SHP77 (cell line): Measurements from ENCODE around the gene CDK11B.

Source experiments
- DNase-seq, 2 experiments: peaks; one replicate each; lab custom pipeline; 2025; lab: John Stamatoyannopoulos, UW

CDK11B gene

DNA sequence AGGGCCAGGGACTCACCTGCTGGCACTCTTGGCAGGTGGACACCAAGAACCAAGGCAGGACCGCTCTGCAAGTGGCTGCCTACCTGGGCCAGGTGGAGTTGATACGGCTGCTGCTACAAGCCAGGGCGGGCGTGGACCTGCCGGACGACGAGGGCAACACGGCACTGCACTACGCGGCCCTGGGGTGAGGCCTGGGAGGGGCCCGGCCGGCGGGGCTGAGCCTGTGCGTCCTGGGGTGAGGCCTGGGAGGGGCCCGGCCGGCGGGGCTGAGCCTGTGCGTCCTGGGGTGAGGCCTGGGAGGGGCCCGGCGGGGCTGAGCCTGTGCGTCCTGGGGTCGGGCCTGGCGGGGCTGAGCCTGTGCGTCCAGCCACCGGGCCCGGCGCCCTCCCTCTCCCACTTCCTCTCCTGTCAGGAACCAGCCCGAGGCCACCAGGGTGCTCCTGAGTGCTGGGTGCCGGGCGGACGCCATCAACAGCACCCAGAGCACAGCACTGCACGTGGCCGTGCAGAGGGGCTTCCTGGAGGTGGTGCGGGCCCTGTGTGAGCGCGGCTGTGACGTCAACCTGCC lies 31.5 kb downstream of the CDK11B start:
- DNase-seq: no peak

DNA sequence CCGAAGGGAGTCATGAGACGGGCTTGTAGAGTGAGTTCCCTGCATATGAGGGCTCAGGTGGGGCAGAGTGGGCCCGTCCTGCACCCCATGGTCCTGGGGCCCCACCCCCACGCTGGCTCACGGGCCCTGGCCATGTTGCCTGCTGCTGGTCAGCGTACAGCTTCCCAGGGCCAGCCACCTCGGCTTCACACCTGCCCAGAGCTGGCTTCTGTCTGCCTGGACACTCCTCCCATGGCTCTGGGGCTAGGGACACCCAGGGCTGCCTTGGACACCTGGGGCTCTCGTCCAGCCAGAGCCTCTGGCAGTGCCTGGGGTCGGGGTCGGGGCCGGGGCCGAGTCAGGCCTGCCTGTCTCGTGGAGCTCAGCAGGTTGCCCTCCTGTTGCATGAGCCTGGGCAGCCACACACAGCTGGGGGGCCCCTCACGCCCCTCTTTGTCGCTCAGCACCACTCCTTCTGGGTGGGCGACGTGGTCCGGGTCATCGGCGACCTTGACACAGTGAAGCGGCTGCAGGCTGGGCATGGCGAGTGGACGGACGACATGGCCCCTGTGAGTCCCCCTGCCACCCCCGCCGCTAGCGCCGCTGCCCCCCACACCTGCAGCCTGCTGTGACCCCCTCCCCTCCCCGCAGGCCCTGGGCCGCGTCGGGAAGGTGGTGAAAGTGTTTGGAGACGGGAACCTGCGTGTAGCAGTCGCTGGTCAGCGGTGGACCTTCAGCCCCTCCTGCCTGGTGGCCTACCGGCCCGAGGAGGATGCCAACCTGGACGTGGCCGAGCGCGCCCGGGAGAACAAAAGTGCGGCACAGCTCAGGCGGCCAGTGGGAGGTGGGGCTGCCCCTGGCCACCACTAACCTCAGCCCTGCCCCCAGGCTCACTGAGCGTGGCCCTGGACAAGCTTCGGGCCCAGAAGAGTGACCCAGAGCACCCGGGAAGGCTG lies 32.3 kb downstream of the CDK11B start:
- no peak for DNase-seq

DNA sequence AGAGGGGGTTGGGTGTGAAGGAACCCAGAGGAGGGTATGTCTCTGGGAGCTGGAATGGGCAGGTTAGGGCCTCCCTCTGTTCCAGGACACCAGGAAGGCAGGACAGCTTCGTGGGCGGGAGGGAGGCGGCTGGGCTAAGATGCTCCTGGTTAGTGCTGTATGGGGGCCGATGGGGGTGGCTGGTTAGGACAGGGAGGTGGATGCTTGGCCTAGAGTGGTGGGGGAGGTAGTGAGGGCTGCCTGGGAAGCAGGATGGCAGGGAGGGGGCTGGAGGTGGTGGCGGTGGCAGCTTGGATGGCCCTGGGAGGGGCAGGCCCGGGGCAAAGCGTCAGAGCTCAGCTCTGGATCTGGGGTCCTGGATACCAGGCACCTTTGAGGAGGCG lies 33.0 kb downstream of the CDK11B start:
- no peak for DNase-seq

DNA sequence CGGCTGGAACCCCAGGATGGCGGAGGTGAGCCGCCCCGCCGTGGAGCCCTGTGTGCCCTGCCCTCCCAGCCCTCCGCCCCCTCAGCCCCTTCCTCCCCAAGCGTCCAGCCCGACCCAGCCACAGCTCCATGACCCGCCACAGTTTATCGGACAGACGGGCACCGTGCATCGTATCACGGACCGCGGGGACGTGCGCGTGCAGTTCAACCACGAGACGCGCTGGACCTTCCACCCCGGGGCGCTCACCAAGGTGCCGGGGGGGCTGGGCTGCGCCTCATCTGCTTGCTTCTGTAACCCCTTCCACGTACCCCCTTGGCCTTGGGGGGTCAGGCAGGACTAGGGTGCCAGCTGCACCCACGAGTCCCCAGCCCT lies 33.4 kb downstream of the CDK11B start:
- no peak for DNase-seq

DNA sequence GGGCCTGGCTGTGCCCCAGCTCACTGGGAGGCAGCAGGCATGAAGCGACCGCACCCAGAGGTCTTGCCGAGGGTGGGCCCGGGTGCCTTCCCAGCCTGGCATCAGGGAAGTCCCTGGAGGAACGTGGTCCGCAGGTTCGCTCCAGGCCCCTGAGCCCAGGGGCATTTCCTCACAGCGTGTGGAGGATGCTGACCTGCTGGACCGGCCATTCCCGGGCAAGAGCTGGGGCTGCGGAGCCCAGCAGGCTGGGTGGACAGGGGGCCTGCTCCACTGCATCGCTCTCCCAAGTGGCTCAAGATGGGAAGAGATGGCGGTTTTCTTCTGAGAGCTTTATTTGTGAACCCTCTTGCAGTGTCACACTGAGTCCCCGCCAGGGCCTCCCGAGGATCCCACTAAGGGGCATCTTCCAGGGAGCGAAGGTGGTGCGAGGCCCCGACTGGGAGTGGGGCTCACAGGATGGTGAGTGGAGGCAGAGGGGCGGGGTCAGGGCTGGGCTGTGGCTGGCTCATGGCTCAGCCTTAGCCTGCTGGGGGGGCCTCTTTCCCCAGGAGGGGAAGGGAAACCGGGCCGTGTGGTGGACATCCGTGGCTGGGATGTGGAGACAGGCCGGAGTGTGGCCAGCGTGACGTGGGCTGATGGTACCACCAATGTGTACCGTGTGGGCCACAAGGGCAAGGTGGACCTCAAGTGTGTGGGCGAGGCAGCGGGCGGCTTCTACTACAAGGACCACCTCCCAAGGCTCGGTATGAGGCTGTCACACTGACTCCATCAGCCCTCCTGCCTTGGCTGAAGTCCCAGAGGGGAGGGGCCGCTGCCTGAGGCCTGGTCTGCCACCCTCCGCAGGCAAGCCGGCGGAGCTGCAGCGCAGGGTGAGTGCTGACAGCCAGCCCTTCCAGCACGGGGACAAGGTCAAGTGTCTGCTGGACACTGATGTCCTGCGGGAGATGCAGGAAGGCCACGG lies 34.1 kb downstream of the CDK11B start:
- no peak for DNase-seq

DNA sequence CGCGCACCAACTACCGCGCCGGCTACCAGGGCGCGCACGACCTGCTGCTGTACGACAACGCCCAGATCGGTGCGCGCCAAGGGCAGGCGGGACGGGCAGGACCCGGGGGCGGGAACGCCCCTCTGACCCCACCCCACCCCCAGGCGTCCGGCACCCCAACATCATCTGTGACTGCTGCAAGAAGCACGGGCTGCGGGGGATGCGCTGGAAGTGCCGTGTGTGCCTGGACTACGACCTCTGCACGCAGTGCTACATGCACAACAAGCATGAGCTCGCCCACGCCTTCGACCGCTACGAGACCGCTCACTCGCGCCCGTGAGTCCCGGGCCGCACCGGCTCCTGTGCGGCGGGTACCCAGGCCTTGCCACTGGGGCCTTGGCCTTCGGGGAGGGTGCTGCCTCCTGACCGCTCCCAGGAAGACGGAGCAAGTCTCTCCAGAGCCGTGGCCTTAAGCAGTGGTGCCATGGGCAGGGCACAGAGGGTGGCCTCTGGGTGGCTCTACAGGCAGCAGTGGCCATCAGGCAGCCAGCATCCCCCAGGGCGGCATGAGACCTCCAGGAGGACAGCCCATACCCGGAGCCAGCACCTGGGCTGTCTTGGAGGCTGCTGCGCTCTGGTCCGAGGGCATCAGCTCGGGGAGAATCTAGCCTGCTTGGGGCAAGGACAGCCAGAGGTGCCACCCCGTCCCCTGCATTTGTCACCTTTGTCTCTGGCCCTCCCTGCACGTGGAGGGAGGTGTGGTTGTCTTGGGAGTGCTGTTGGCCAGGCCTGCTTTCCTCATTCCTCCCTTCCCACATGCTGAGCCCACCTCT lies 35.0 kb downstream of the CDK11B start:
- DNase-seq: no peak

DNA sequence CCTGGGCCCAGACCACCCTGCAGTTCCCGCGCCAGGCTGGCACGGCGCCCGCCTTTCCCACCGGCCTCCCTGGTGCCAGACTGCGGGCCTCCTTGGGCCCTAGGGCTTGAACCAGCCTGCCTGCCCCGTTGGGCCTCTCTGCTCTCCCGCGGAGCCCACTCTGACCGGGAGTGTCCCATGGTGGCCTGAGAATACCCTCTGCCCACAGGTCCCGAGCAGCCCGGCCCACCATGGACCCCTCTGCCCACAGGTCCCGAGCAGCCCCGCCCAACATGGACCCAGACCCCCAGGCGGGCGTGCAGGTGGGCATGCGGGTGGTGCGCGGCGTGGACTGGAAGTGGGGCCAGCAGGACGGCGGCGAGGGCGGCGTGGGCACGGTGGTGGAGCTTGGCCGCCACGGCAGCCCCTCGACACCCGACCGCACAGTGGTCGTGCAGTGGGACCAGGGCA lies 35.6 kb downstream of the CDK11B start:
- DNase-seq: no peak

DNA sequence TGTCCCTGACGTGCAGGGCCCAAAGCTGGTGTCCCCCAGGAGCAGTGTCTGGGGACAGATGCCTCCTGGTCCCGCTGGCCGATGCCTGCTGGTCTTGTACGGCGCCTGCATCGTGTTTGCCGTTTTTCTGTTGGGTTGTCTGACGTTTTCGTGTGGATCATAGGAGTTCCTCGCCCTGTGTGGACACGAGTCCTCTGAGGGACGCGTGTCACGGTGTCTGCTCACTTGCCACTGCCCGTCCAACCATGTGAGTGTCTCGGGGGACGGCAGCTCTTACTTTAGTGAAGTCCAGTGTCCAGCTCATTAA lies 36.1 kb downstream of the CDK11B start:
- no peak for DNase-seq

DNA sequence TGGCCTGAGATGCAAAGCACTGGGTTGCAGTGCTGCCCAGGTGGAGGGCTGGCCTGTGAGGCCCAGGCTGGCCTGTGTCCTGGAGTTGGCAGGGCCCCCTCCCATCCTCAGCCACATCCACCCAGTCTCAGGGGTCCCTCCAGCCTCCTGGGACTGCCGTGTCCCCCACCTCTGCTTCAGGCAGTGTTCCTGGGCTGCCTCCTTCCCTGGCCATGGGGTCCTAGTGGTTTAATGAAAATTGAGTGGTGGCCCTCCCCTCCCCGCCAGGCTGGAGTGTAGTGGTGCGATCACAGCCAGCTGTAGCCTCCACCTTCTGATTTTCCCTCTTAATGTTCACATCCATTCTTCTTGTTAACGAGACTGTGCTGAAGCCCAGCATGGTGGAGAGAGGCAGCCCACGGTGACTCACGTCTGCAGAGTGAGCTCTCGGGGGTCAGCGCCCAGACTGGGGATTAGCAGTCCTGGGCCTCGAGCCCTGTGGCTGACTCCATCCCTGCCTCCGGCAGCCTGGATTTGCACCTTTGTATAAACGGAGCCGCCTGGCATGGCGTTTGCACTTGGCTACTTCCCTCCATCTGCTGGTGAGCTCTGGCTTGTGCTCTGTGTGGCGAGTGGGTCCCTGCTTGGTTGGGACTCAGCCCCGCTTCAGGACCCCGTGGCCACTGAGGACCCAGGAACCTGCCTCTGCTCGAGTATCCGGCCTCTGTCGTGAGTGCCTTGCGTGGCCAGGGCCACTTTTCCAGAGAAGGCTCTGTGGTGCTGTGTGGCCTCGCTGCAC lies 36.6 kb downstream of the CDK11B start:
- DNase-seq: no peak

DNA sequence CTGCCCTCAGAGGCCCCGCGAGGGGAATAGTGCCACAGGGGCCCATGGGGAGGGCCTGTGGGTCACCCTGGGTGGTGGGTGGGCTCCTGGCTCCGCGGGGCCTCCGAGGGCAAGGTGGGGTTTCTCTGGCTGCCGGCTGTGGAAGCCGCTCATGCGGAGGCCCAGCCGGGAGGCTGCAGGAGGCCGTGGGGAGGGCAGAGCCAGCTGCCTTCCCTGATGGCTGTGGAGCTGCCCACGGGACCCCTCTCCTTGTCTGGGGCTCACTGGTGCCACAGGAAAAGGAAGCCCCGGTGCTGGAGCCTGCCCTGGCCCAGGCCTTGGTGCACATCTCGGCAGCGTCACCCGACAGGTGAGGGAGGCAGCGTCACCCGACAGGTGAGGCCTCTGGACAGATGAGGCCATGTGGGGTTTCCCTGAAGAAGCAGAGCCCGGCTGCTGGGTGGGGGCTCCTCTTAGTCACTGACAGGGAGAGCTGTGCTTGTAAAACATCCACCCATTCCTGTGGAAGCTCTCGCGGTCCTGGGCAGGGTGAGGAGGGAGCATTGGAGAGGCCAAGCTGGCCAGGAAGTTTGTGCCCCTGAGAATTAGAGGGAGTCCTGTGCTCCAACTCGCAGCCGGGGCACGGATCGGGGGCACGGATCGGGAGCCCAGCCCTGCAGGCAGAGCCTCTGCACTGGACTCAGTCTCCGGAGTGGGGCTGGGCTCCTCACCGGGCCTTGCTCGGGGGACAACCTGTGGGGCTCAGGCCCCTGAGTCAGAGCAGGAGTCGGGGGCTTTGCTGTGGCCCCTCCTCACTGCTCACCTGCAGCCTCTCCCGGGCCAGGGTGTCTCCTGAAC lies 37.4 kb downstream of the CDK11B start:
- no peak for DNase-seq

DNA sequence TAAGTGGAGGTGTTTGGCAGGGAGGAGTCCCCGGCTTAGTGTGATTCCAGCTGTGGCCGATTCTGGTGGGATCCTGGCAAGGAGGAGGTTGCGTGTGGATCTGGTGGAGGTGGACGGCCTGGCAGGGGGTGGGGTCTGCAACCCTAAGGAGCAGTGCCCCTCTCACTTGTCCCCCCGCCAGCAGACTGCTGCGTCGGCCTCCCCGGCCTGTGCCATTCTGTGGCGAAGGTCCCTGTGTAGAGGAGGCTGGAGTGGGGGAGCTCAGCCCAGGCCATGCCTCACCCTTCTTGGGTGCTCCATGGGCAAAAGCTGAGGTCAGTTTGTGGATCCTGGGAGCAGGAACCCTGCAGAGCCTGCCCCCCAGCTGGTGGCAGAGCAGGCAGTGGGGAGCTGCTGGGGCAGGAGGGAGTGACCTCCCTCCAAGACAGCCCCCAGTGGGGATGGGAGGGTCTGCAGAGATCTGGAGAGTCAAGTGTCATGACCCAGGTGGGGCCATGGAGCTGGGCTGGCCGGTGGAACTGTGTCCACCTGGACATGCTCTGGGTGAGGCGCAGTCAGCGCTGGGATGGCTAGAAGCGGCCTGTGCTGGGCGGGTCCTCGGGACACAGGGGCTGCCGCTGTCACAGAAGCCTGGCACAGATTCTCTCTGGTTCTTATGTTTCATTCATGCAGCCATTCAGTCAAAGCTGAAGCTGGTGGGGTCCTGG lies 38.2 kb downstream of the CDK11B start:
- no peak for DNase-seq

DNA sequence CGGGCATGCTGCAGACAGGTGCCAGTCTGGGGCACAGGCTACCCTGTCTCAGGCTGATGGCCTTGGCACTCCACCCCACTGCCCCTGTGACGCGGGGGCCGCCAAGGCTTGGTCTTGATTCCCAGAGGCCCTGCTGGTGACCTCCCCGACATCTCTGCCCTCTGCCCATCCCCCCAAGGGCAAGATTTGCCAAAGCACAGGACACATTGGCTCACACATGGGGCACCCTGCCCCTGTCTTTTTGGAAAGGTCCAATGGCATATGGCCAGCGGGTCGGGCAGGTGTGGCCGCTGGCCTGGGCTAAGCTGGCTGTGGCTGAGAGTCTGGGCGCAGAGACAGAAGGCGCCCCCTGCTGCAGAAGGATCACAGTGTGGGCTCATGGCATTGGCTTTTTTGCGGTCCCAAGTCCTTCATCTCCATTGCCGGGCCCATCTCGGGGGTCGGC lies 38.9 kb downstream of the CDK11B start:
- no peak for DNase-seq

DNA sequence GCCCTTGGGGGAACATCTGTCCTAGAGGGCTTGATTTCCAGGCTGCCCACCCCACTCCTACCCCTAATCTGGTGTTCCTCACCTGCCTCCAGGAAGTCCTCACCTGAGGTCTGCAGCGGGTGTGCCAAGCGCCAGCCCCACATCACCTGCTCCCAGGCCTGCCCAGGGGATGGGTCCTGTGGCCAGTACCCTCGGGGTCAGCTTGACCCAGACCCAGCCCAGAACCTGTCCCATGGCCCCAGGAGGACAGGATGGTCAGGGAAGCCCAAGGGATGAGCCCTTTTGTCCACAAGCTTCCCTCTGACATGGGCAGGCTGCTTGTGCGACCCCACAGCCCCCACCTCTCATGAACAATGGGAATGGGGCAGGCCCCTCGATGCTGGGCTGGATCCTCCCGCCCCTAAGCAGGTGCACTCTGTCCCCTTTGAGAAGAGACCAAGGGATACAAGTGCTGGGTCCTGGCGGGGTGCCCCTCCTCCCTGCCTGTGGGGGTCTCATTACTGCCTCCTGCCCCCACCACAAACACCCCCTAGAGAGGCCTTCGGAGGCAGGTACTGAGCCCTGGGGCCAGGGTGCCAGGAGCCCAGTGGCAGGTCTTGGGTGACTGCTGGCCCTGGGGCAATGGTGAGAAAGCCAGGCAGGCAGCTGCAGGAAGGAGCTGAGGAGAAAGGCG lies 40.3 kb downstream of the CDK11B start:
- DNase-seq: no peak

DNA sequence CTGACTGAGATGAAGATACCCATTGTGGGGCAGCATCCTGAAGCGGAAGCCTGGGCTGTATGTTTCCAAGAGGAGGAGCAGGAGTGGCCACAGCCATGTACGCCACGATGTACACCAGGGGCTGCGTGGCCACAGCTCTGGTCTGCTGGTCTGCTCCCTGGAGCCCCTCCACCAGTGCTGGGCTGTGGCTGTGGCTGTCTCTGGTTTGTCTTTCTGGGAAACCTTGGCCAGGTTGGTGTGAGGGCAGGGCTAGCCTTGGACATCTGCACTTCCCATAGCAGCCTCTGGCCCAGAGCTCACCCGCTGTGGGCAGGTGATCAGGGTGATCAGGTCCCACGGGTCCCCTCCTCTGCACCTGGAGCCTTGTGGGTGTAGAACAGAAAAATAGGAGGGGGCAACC lies 40.9 kb downstream of the CDK11B start:
- DNase-seq: no peak

DNA sequence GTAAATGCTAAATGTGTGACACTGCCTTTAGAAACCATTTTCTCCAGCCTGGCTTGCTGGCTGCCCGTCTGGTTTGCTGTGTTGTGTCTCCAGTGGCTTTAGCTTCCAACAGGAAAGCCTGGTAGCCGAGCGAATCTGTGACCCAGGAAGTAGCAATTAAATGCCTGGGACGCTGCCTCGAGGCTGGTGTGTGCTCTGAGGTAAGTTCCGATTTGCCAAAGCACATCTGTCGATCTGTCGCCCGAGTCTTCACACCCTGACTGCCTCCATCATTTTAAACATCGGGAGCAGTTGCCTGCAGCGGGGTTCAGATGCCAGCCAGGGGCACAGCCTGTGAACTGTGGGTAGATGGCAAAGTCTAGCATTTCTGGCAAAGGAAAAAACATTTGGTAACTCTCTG lies 41.3 kb downstream of the CDK11B start:
- DNase-seq: no peak

DNA sequence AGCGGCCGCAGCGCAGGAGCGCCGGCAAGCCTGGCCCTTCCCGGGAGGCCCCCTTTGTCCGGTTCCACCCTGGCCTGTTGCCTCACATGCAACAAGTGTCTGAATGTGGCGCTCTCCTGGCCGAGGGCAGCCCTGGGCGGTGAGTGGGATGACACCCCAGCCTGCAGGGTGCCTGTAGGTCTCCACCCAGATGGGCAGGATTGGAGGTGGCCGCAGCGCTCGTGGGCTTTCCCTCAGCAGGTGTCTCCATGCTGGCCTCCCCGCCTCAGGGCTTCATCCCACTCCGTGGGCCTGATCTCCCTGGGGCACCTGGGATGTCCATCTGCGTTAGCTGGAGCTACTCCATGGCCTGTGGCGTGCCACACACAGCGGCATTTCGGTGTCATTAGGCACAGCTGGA lies 42.0 kb downstream of the CDK11B start:
- no peak for DNase-seq

DNA sequence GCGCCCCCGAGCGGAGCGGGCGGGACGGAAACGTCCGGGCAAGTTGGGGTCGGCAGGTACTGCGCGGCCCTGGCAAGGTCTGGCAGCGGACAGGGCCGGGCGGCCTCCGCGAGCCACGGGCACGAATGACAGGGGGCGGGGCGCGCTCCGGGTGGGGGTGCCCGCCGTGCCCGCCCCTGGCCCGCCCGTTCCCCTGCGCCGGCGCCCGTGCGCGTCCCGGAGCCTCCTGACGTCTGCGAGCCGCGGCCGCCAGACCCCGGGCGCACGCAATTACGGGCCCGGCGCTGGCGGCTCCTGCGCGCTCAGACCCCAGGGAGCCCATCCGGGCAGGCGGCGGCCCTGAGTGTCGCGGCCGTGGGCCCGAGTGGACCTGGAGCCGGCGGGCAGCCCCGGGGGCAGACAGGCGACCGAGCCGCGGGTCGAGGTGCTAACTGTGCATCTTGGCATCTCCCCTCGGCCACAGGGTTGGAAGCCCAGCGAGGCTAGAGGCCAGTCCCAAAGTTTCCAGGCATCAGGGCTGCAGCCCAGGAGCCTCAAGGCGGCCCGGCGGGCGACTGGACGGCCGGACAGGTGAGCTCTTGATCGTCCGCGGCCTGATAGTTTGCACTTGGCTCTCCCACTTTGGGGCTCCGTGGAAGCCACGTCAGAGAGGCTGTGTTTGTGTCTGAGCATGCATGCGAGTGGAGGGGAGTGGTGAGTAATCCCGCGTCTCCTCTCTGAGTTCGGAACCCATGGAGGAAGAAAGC lies 42.6 kb downstream of the CDK11B start:
- DNase-seq: no peak
